ENCODE measurements around the gene NRXN3.

Gene NRXN3

GRCh38 chr14:78443834-78444233 lies 273.7 kb downstream of the NRXN3 start:
- Histone ChIP-seq H3K27ac (ENCODE audit: low read depth, low read length) (no peak overlapping the region), H3K27me3 (ENCODE audit: control insufficient read depth in 5 of 5, insufficient read depth in 4 of 5, low read length in 5 of 5) (peaks cover 0 to 9% (median 0%) of the 10 kb centered on the region in 5 donors), H3K4me1 (ENCODE audit: control insufficient read depth in 5 of 5, insufficient read depth in 5 of 5, low read length in 5 of 5) (peaks cover 0 to 3% (median 0%) of the 10 kb centered on the region in 5 donors)

GRCh38 chr14:78445275-78445674 lies 275.1 kb downstream of the NRXN3 start:
- Histone ChIP-seq H3K27me3 (ENCODE audit: control insufficient read depth in 5 of 5, insufficient read depth in 4 of 5, low read length in 5 of 5) (peaks cover 0 to 9% (median 0%) of the 10 kb centered on the region in 5 donors), H3K4me3 (ENCODE audit: low read depth in 1 of 5, low read length in 5 of 5) (no peak overlapping the region), H3K9me3 (ENCODE audit: control insufficient read depth in 5 of 5, low read length in 5 of 5) (peaks cover 0 to 4% (median 0%) of the 10 kb centered on the region in 5 donors), H3K36me3 (ENCODE audit: control insufficient read depth in 5 of 5, insufficient read depth in 5 of 5, low read length in 5 of 5) (no peaks in the 10 kb centered on the region), H3K9ac (ENCODE audit: low read length in 5 of 5) (no peak overlapping the region), H3K4me1 (ENCODE audit: control insufficient read depth in 5 of 5, insufficient read depth in 5 of 5, low read length in 5 of 5) (peaks cover 0 to 3% (median 0%) of the 10 kb centered on the region in 5 donors), H3K27ac (ENCODE audit: low read depth, low read length) (no peak overlapping the region)

More at GRCh38 chr14:78443834-78444233, 273.7 kb downstream of the NRXN3 start:
- no peak overlapping the region for H3K9ac ChIP-seq (ENCODE audit: low read length in 5 of 5)
- H3K36me3 ChIP-seq (ENCODE audit: control insufficient read depth in 5 of 5, insufficient read depth in 5 of 5, low read length in 5 of 5) = no peaks in the 10 kb centered on the region
- H3K9me3 ChIP-seq (ENCODE audit: control insufficient read depth in 5 of 5, low read length in 5 of 5) = peaks cover 0 to 4% (median 0%) of the 10 kb centered on the region in 5 donors
- no peak overlapping the region for H3K4me3 ChIP-seq (ENCODE audit: low read depth in 1 of 5, low read length in 5 of 5)

GRCh38 chr14:78446807-78447206 lies 276.6 kb downstream of the NRXN3 start:
- peaks cover 0 to 9% (median 3%) of the 10 kb centered on the region in 5 donors for H3K4me1 ChIP-seq (ENCODE audit: control insufficient read depth in 5 of 5, insufficient read depth in 5 of 5, low read length in 5 of 5)
- no peak overlapping the region for H3K4me3 ChIP-seq (ENCODE audit: low read depth in 1 of 5, low read length in 5 of 5)
- peaks cover 0 to 4% (median 0%) of the 10 kb centered on the region in 5 donors for H3K9me3 ChIP-seq (ENCODE audit: control insufficient read depth in 5 of 5, low read length in 5 of 5)
- no peaks in the 10 kb centered on the region for H3K36me3 ChIP-seq (ENCODE audit: control insufficient read depth in 5 of 5, insufficient read depth in 5 of 5, low read length in 5 of 5)
- peaks cover 0 to 5% (median 0%) of the 10 kb centered on the region in 5 donors for H3K27me3 ChIP-seq (ENCODE audit: control insufficient read depth in 5 of 5, insufficient read depth in 4 of 5, low read length in 5 of 5)
- no peak overlapping the region for H3K9ac ChIP-seq (ENCODE audit: low read length in 5 of 5)
- no peak overlapping the region for H3K27ac ChIP-seq (ENCODE audit: low read depth, low read length)

- Histone ChIP-seq H3K27ac (ENCODE audit: low read depth, low read length) (no peak overlapping the region), H3K4me1 (ENCODE audit: control insufficient read depth in 5 of 5, insufficient read depth in 5 of 5, low read length in 5 of 5) (peaks cover 0 to 9% (median 3%) of the 10 kb centered on the region in 5 donors), H3K4me3 (ENCODE audit: low read depth in 1 of 5, low read length in 5 of 5) (no peak overlapping the region), H3K27me3 (ENCODE audit: control insufficient read depth in 5 of 5, insufficient read depth in 4 of 5, low read length in 5 of 5) (peaks cover 0 to 5% (median 0%) of the 10 kb centered on the region in 5 donors), H3K36me3 (ENCODE audit: control insufficient read depth in 5 of 5, insufficient read depth in 5 of 5, low read length in 5 of 5) (no peaks in the 10 kb centered on the region), H3K9ac (ENCODE audit: low read length in 5 of 5) (no peak overlapping the region), H3K9me3 (ENCODE audit: control insufficient read depth in 5 of 5, low read length in 5 of 5) (no peaks in the 10 kb centered on the region)
Measured at GRCh38 chr14:78448164-78449094, 278.3 kb downstream of the NRXN3 start.

GRCh38 chr14:78450669-78451318 lies 280.6 kb downstream of the NRXN3 start:
- Histone ChIP-seq H3K9me3 (ENCODE audit: control insufficient read depth in 5 of 5, low read length in 5 of 5) (no peaks in the 10 kb centered on the region), H3K4me1 (ENCODE audit: control insufficient read depth in 5 of 5, insufficient read depth in 5 of 5, low read length in 5 of 5) (peaks cover 0 to 9% (median 3%) of the 10 kb centered on the region in 5 donors), H3K4me3 (ENCODE audit: low read depth in 1 of 5, low read length in 5 of 5) (no peak overlapping the region), H3K36me3 (ENCODE audit: control insufficient read depth in 5 of 5, insufficient read depth in 5 of 5, low read length in 5 of 5) (no peaks in the 10 kb centered on the region), H3K27me3 (ENCODE audit: control insufficient read depth in 5 of 5, insufficient read depth in 4 of 5, low read length in 5 of 5) (no peaks in the 10 kb centered on the region), H3K27ac (ENCODE audit: low read depth, low read length) (no peak overlapping the region), H3K9ac (ENCODE audit: low read length in 5 of 5) (no peak overlapping the region)

- no peaks in the 10 kb centered on the region for H3K9me3 ChIP-seq (ENCODE audit: control insufficient read depth in 5 of 5, low read length in 5 of 5)
- no peaks in the 10 kb centered on the region for H3K27me3 ChIP-seq (ENCODE audit: control insufficient read depth in 5 of 5, insufficient read depth in 4 of 5, low read length in 5 of 5)
- peaks cover 0 to 9% (median 3%) of the 10 kb centered on the region in 5 donors for H3K4me1 ChIP-seq (ENCODE audit: control insufficient read depth in 5 of 5, insufficient read depth in 5 of 5, low read length in 5 of 5)
- H3K27ac ChIP-seq (ENCODE audit: low read depth, low read length) = no peak overlapping the region
- H3K9ac ChIP-seq (ENCODE audit: low read length in 5 of 5) = no peak overlapping the region
- no peak overlapping the region for H3K4me3 ChIP-seq (ENCODE audit: low read depth in 1 of 5, low read length in 5 of 5)
- H3K36me3 ChIP-seq (ENCODE audit: control insufficient read depth in 5 of 5, insufficient read depth in 5 of 5, low read length in 5 of 5) = no peaks in the 10 kb centered on the region
Measured at GRCh38 chr14:78451319-78451695, 281.1 kb downstream of the NRXN3 start.

GRCh38 chr14:78455896-78456435 lies 285.8 kb downstream of the NRXN3 start:
- Histone ChIP-seq H3K9me3 (ENCODE audit: control insufficient read depth in 5 of 5, low read length in 5 of 5) (no peaks in the 10 kb centered on the region), H3K4me3 (ENCODE audit: low read depth in 1 of 5, low read length in 5 of 5) (no peak overlapping the region), H3K27me3 (ENCODE audit: control insufficient read depth in 5 of 5, insufficient read depth in 4 of 5, low read length in 5 of 5) (no peaks in the 10 kb centered on the region), H3K36me3 (ENCODE audit: control insufficient read depth in 5 of 5, insufficient read depth in 5 of 5, low read length in 5 of 5) (no peaks in the 10 kb centered on the region), H3K9ac (ENCODE audit: low read length in 5 of 5) (no peak overlapping the region), H3K27ac (ENCODE audit: low read depth, low read length) (no peak overlapping the region), H3K4me1 (ENCODE audit: control insufficient read depth in 5 of 5, insufficient read depth in 5 of 5, low read length in 5 of 5) (peaks cover 0 to 23% (median 2%) of the 10 kb centered on the region in 5 donors)

- Histone ChIP-seq H3K36me3 (ENCODE audit: control insufficient read depth in 5 of 5, insufficient read depth in 5 of 5, low read length in 5 of 5) (no peaks in the 10 kb centered on the region), H3K27me3 (ENCODE audit: control insufficient read depth in 5 of 5, insufficient read depth in 4 of 5, low read length in 5 of 5) (no peaks in the 10 kb centered on the region), H3K4me3 (ENCODE audit: low read depth in 1 of 5, low read length in 5 of 5) (no peak overlapping the region), H3K4me1 (ENCODE audit: control insufficient read depth in 5 of 5, insufficient read depth in 5 of 5, low read length in 5 of 5) (no peaks in the 10 kb centered on the region), H3K27ac (ENCODE audit: low read depth, low read length) (no peak overlapping the region), H3K9me3 (ENCODE audit: control insufficient read depth in 5 of 5, low read length in 5 of 5) (peaks cover 0 to 7% (median 7%) of the 10 kb centered on the region in 5 donors), H3K9ac (ENCODE audit: low read length in 5 of 5) (no peak overlapping the region)
Measured at GRCh38 chr14:78469947-78470346, 299.8 kb downstream of the NRXN3 start.

- Histone ChIP-seq H3K4me1 (ENCODE audit: control insufficient read depth in 5 of 5, insufficient read depth in 5 of 5, low read length in 5 of 5) (no peaks in the 10 kb centered on the region), H3K4me3 (ENCODE audit: low read depth in 1 of 5, low read length in 5 of 5) (no peak overlapping the region), H3K9ac (ENCODE audit: low read length in 5 of 5) (no peak overlapping the region), H3K27ac (ENCODE audit: low read depth, low read length) (no peak overlapping the region), H3K27me3 (ENCODE audit: control insufficient read depth in 5 of 5, insufficient read depth in 4 of 5, low read length in 5 of 5) (no peaks in the 10 kb centered on the region), H3K9me3 (ENCODE audit: control insufficient read depth in 5 of 5, low read length in 5 of 5) (no peaks in the 10 kb centered on the region), H3K36me3 (ENCODE audit: control insufficient read depth in 5 of 5, insufficient read depth in 5 of 5, low read length in 5 of 5) (no peaks in the 10 kb centered on the region)
Measured at GRCh38 chr14:78479127-78479780, 309.1 kb downstream of the NRXN3 start.
